Activated CD8-positive, alpha-beta T cell treated with anti-CD3 and anti-CD28 coated beads for 36 hours (primary cell): Measurements from ENCODE around the gene EXOC4. TPM values are rescaled to one million over a fixed set of nuclear protein-coding genes. Genes with fewer than 3 reads are reported as not detected.

Experiments used
- ATAC-seq: fragments of 200-7000 bp; cut with Tn5 transposase; one replicate; pipeline ENCODE4 v1.10.0; 2021; ENCODE audit warnings: mild to moderate bottlenecking, moderate library complexity
- CTCF ChIA-PET: fragments of 350-600 bp; sonication (Branson Sonifier 250); formaldehyde crosslinking; loops from one replicate; lab custom pipeline; 2021; ENCODE audit warnings: antibody characterized with exemption; lab: Charles Lee
- POLR2A ChIA-PET: fragments of 350-600 bp; sonication (Branson Sonifier 250); formaldehyde crosslinking; loops from one replicate; lab custom pipeline; 2021; ENCODE audit warnings: antibody characterized with exemption; lab: Charles Lee
- DNase-seq: peaks from one replicate; pipeline ENCODE4 v3.0.0-alpha.2; 2020
- H3K27ac Mint-ChIP-seq: one replicate; pipeline ENCODE4 v1.8.0; 2021; ENCODE audit warnings: mild to moderate bottlenecking, mixed read lengths
- H3K27me3 Mint-ChIP-seq: one replicate; pipeline ENCODE4 v1.8.0; 2021; ENCODE audit warnings: mixed read lengths
- H3K36me3 Mint-ChIP-seq: one replicate; pipeline ENCODE4 v1.8.0; 2021; ENCODE audit warnings: low read depth, mixed read lengths
- H3K4me1 Mint-ChIP-seq: one replicate; pipeline ENCODE4 v1.8.0; 2021; ENCODE audit warnings: low read depth, mixed read lengths
- H3K4me3 Mint-ChIP-seq: one replicate; pipeline ENCODE4 v1.8.0; 2021; ENCODE audit warnings: mild to moderate bottlenecking, moderate library complexity, mixed read lengths
- H3K9me3 Mint-ChIP-seq: one replicate; pipeline ENCODE4 v1.8.0; 2021; ENCODE audit warnings: mixed read lengths
- CTCF ChIP-seq: fragments of 200-600 bp; IDR thresholded peaks from one replicate; pipeline ENCODE4 v1.8.0; 2022; ENCODE audit warnings: antibody characterized with exemption, mild to moderate bottlenecking
- intact Hi-C: fragments of 100-400 bp; cut with micrococcal nuclease; formaldehyde crosslinking; loops from one replicate; pipeline ENCODE4 v1.10.0; 2022
- total RNA-seq, 2 experiments: library from RNA; stranded (reverse); gene quantifications; one replicate each; pipeline ENCODE4 v1.2.3, GENCODE V29; 2021

Gene EXOC4
- total RNA-seq, 2 experiments from 2014 or later: 54.1 to 61.7 TPM

- no peak for DNase-seq
- no peak overlapping the region for H3K4me3 Mint-ChIP-seq
- intact Hi-C loops: no loop called here
- ChIA-PET CTCF (no interaction called here), POLR2A (no interaction called here)
- no peak for ATAC-seq
- H3K27me3 Mint-ChIP-seq: no peaks in the 10 kb centered on the region
- peaks cover 16% of the 10 kb centered on the region for H3K36me3 Mint-ChIP-seq
- H3K9me3 Mint-ChIP-seq: no peaks in the 10 kb centered on the region
- H3K4me1 Mint-ChIP-seq: no peaks in the 10 kb centered on the region
- no peak overlapping the region for H3K27ac Mint-ChIP-seq
- no peak for TF ChIP-seq CTCF
Measured at GRCh38 chr7:133997463-133997862, 744.6 kb downstream of the EXOC4 start.

- H3K9me3 Mint-ChIP-seq: no peaks in the 10 kb centered on the region
- no peaks in the 10 kb centered on the region for H3K4me1 Mint-ChIP-seq
- no peak for DNase-seq
- peaks cover 10% of the 10 kb centered on the region for H3K36me3 Mint-ChIP-seq
- TF ChIP-seq CTCF: no peak
- intact Hi-C loops: no loop called here
- no peak for ATAC-seq
- no peak overlapping the region for H3K27ac Mint-ChIP-seq
- ChIA-PET CTCF (no interaction called here), POLR2A (no interaction called here)
- no peak overlapping the region for H3K4me3 Mint-ChIP-seq
- no peaks in the 10 kb centered on the region for H3K27me3 Mint-ChIP-seq
Measured at GRCh38 chr7:133999178-133999577, 746.3 kb downstream of the EXOC4 start.

- ChIA-PET CTCF (no interaction called here), POLR2A (no interaction called here)
- Mint-ChIP-seq H3K4me1 (no peaks in the 10 kb centered on the region), H3K4me3 (no peak overlapping the region), H3K36me3 (peaks cover 18% of the 10 kb centered on the region), H3K27ac (no peak overlapping the region), H3K9me3 (no peaks in the 10 kb centered on the region), H3K27me3 (no peaks in the 10 kb centered on the region)
- DNase-seq (no peak), ATAC-seq (no peak)
- TF ChIP-seq CTCF: no peak
- intact Hi-C loops: no loop called here
Measured at GRCh38 chr7:134004829-134005505, 752.1 kb downstream of the EXOC4 start.

- DNase-seq (no peak), ATAC-seq (no peak)
- H3K4me3 Mint-ChIP-seq: no peak overlapping the region
- ChIA-PET POLR2A (no interaction called here), CTCF (interaction anchor here (2.1 kb wide), 1 partner anchor 15 kb away, joined by 6 read pairs; no protein-coding TSS in a partner anchor)
- TF ChIP-seq CTCF: no peak
- H3K27me3 Mint-ChIP-seq: no peaks in the 10 kb centered on the region
- no peak overlapping the region for H3K27ac Mint-ChIP-seq
- peaks cover 26% of the 10 kb centered on the region for H3K36me3 Mint-ChIP-seq
- no peaks in the 10 kb centered on the region for H3K4me1 Mint-ChIP-seq
- no peaks in the 10 kb centered on the region for H3K9me3 Mint-ChIP-seq
- intact Hi-C loops: no loop called here
Measured at GRCh38 chr7:134009314-134010110, 756.6 kb downstream of the EXOC4 start.

- Mint-ChIP-seq H3K36me3 (peaks cover 16% of the 10 kb centered on the region), H3K9me3 (no peaks in the 10 kb centered on the region), H3K27me3 (no peaks in the 10 kb centered on the region), H3K4me1 (no peaks in the 10 kb centered on the region), H3K27ac (no peak overlapping the region), H3K4me3 (no peak overlapping the region)
- TF ChIP-seq CTCF: no peak
- intact Hi-C loops: no loop called here
- ChIA-PET CTCF (no interaction called here), POLR2A (no interaction called here)
- ATAC-seq: no peak
- no peak for DNase-seq
Measured at GRCh38 chr7:134013249-134013648, 760.4 kb downstream of the EXOC4 start.
